ENCODE measurements around the gene ADARB1. TPM values are rescaled to one million over a fixed set of nuclear protein-coding genes. Genes with fewer than 3 reads are reported as not detected.

The ADARB1 gene
- total and polyA plus RNA-seq, 2 donors (not counting 1 experiment from before 2014, with no cell fraction given): 17.1 to 33.3 TPM

DNA sequence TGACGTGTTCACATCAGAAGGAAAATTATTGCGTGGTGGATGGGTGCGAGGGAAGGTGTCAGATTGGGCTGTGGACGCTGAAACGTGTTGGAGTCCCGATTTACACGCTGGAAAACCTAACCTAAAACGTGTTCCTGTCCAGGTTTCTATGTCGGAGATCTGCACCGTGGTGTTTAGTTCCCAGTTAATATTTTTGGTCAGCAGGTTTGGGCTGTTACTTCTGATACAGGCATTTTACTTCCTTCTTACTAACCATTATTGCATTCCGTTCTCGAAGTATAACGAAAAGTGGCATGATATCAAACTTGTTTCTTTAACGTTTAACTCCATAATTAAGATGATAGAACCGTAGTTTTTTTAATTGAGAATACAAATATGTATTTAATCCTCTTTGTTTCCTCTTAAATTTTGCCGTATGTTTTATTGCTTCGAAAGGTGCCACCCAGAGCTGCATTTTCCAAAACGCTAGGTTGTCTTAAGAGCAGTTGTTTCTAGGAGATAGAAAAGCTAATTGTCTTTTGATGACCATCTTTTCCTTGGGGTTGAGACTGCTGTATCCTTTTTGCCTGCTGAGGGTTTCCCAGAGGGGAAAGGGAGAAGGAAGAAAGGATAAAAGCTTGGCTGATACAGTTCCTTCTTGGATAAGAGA is 1.3 kb downstream of the ADARB1 start:
- Mint-ChIP-seq H3K27me3 (no peaks in the 10 kb centered on the region), H3K27ac (peak overlapping the region; percentile 62), H3K4me1 (peaks cover 50% of the 10 kb centered on the region), H3K4me3 (peak overlapping the region; percentile 84), H3K9me3 (ENCODE audit: insufficient read depth) (no peaks in the 10 kb centered on the region)
- peaks cover 43% of the 10 kb centered on the region for H4K20me1 ChIP-seq (ENCODE audit: control insufficient read depth, insufficient read depth, low read length, poor library complexity, severe bottlenecking)
- H3K4me2 ChIP-seq (replicated peaks; ENCODE audit: low read depth, low read length, poor library complexity, severe bottlenecking): peak overlapping the region; percentile 95
- H2AFZ ChIP-seq (ENCODE audit: insufficient read depth, low read depth, low read length, poor library complexity, severe bottlenecking): peak overlapping the region; percentile 46
- ChIA-PET CTCF (interaction anchor here (1.1 to 7.7 kb wide), 7 partner anchors 22 to 126 kb away, joined by 3 to 53 read pairs (median 5); no protein-coding TSS in a partner anchor), POLR2A (no interaction called here)
- no peak for DNase-seq
- no peaks in the 10 kb centered on the region for H3K27me3 ChIP-seq (replicated peaks in 1 of 4; ENCODE audit: control extremely low read depth in 1 of 4, control insufficient read depth in 3 of 4, insufficient read depth in 4 of 4, low read length in 3 of 4)
- intact Hi-C loops (cut with micrococcal nuclease): loop anchor here (2.0 to 10.0 kb wide), 2 partner anchors 35 to 261 kb away; partner anchors contain the start of gene SUMO3
- H3K27ac ChIP-seq (ENCODE audit: low read length in 2 of 2): no peak overlapping the region
- no peak for TF ChIP-seq CTCF (IDR thresholded peaks at IDR 0.05)
- peak overlapping the region; percentile 72 for H3K9ac ChIP-seq (ENCODE audit: low read length)
- no peak for ATAC-seq (ENCODE audit: low read depth)
- WGBS (ENCODE audit: insufficient coverage): 33% methylated on average over 11 of the region's 18 CpGs
- no peaks in the 10 kb centered on the region for H3K9me3 ChIP-seq (ENCODE audit: control extremely low read depth in 1 of 3, control insufficient read depth in 2 of 3, insufficient read depth in 1 of 3, low read length in 2 of 3)
- peak overlapping the region; percentile 69 to 86 (median 75) for H3K4me3 ChIP-seq (ENCODE audit: control extremely low read depth in 1 of 5, extremely low read depth in 1 of 5, insufficient read depth in 1 of 5, low read depth in 2 of 5, low read length in 4 of 5)
- H3K79me2 ChIP-seq (ENCODE audit: control insufficient read depth, insufficient read depth, low read length): peaks cover 59% of the 10 kb centered on the region
- peaks cover 45 to 48% of the 10 kb centered on the region in 2 donors for H3K4me1 ChIP-seq (ENCODE audit: control insufficient read depth in 2 of 2, insufficient read depth in 2 of 2, low read length in 2 of 2)
- no peaks in the 10 kb centered on the region for H3K36me3 ChIP-seq (replicated peaks in 1 of 2; ENCODE audit: control extremely low read depth in 1 of 2, control insufficient read depth in 1 of 2, extremely low read depth in 1 of 2, insufficient read depth in 2 of 2, low read length in 1 of 2)

- no peak for ATAC-seq (ENCODE audit: low read depth)
- no peak overlapping the region for H3K27ac ChIP-seq (ENCODE audit: low read length in 2 of 2)
- H3K4me3 Mint-ChIP-seq: peak overlapping the region; percentile 84
- H3K9me3 Mint-ChIP-seq (ENCODE audit: insufficient read depth): no peaks in the 10 kb centered on the region
- no peaks in the 10 kb centered on the region for H3K9me3 ChIP-seq (ENCODE audit: control extremely low read depth in 1 of 3, control insufficient read depth in 2 of 3, insufficient read depth in 1 of 3, low read length in 2 of 3)
- H3K4me2 ChIP-seq (replicated peaks; ENCODE audit: low read depth, low read length, poor library complexity, severe bottlenecking): peak overlapping the region; percentile 95
- ChIA-PET POLR2A (no interaction called here), CTCF (interaction anchor here (1.1 to 7.7 kb wide), 8 partner anchors 22 to 126 kb away, joined by 3 to 53 read pairs (median 5); no protein-coding TSS in a partner anchor)
- no peak overlapping the region for H2AFZ ChIP-seq (ENCODE audit: insufficient read depth, low read depth, low read length, poor library complexity, severe bottlenecking)
- H4K20me1 ChIP-seq (ENCODE audit: control insufficient read depth, insufficient read depth, low read length, poor library complexity, severe bottlenecking): peaks cover 43% of the 10 kb centered on the region
- TF ChIP-seq CTCF (IDR thresholded peaks at IDR 0.05): no peak
- no peak for TF ChIP-seq EZH2 (IDR thresholded peaks at IDR 0.05; ENCODE audit: borderline replicate concordance, insufficient read depth, low read depth, low read length, poor library complexity, severe bottlenecking)
- H3K4me1 Mint-ChIP-seq: peaks cover 55% of the 10 kb centered on the region
- peak overlapping the region in 4 of 5 experiments; percentile 10 to 86 (median 70) for H3K4me3 ChIP-seq (ENCODE audit: control extremely low read depth in 1 of 5, extremely low read depth in 1 of 5, insufficient read depth in 1 of 5, low read depth in 2 of 5, low read length in 4 of 5)
- H3K27ac Mint-ChIP-seq: no peak overlapping the region
- WGBS (ENCODE audit: insufficient coverage): 93% methylated on average over 5 of the region's 8 CpGs
- DNase-seq: no peak
- H3K27me3 Mint-ChIP-seq: no peaks in the 10 kb centered on the region
- peaks cover 45 to 48% of the 10 kb centered on the region in 2 donors for H3K4me1 ChIP-seq (ENCODE audit: control insufficient read depth in 2 of 2, insufficient read depth in 2 of 2, low read length in 2 of 2)
- H3K36me3 ChIP-seq (replicated peaks in 1 of 2; ENCODE audit: control extremely low read depth in 1 of 2, control insufficient read depth in 1 of 2, extremely low read depth in 1 of 2, insufficient read depth in 2 of 2, low read length in 1 of 2): peaks cover 0 to 4% of the 10 kb centered on the region in 2 experiments
- H3K27me3 ChIP-seq (replicated peaks in 1 of 4; ENCODE audit: control extremely low read depth in 1 of 4, control insufficient read depth in 3 of 4, insufficient read depth in 4 of 4, low read length in 3 of 4): no peaks in the 10 kb centered on the region
- intact Hi-C loops (cut with micrococcal nuclease): loop anchor here (10.0 kb wide), 1 partner anchor 261 kb away; the partner anchor contains the start of gene SUMO3
- H3K79me2 ChIP-seq (ENCODE audit: control insufficient read depth, insufficient read depth, low read length): peaks cover 64% of the 10 kb centered on the region
- peak overlapping the region; percentile 72 for H3K9ac ChIP-seq (ENCODE audit: low read length)
Observed at GRCh38 chr21:45076245-45076711, 1.9 kb downstream of the ADARB1 start.

Data from B cell (primary cell).